ENCODE results near the gene TRIM29. TPM values are rescaled to one million over a fixed set of nuclear protein-coding genes. Genes with fewer than 3 reads are reported as not detected.
"Not testable (repeated sequence)": the region's sequence is repeated elsewhere in the genome, so short reads cannot be mapped to it uniquely, and the experiment has no call there.

Gene TRIM29
- polyA plus RNA-seq, 1 donor: 2.9 TPM

DNA sequence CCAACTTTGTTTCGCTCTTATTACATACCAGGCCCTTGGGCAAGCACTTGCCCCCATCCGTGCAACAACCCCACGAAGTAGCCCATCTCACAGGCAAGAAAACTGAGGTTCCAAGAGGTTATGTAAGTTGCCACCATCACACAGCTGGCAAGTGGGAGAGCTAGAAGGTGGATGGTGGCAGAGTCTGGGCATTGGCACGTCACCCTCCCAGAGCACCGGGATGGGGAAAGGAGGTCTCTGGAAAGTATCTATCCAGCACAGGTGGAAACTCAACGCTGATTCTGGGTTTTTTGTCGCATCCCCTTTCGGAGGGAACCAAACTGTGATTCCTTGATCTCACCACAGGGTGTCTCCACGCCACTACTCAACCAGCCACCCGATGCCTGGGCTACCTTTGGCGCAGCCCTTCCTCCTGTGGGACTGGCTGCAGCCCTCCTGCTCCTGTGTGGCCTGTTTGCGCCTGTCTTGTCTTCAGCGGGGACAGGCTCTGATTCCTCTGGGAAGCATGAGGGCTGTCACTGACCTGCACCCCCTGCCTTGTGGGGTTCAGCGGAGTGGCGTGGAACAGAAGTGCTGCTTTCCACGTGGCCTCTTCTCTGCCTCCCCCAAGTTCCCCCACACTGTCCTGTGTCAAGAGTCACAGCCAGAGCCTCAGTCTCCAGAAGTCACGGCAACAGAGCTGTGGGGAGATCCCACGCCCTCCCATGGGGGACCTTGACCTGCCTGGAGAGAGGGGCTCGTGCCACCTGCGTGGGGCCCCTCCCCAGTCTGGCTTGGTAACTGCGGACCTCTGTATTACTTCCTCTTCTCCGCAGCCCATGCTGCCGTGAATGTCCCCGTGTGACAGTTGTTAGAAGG, 34.4 kb upstream of the TRIM29 start:
- peak; percentile 70 for DNase-seq

DNA sequence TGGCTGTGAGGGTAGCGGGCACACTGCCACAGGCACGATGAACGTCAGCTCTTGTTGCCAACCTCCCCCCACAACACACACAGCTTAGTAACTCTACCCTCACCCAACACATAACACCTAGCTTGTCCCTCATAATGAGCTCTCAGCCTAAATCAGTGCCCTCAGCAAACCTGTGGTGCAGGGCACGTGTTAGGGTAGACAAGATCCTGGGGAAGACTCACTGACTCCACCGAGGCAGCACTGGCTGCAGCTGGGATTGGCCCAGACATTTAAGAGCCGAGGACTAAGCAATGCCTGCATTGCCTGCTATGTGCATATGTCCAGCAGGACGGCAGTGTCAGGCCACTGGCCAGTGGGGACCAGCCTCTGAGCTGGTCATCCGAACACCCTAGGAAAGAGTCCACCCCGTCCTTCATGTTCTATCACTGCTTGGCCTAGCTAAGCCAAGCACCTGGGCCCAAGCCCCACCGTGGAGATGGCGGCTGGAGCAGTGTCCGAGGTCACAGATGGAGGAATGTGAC, 32.9 kb upstream of the TRIM29 start:
- no peak for DNase-seq

DNA sequence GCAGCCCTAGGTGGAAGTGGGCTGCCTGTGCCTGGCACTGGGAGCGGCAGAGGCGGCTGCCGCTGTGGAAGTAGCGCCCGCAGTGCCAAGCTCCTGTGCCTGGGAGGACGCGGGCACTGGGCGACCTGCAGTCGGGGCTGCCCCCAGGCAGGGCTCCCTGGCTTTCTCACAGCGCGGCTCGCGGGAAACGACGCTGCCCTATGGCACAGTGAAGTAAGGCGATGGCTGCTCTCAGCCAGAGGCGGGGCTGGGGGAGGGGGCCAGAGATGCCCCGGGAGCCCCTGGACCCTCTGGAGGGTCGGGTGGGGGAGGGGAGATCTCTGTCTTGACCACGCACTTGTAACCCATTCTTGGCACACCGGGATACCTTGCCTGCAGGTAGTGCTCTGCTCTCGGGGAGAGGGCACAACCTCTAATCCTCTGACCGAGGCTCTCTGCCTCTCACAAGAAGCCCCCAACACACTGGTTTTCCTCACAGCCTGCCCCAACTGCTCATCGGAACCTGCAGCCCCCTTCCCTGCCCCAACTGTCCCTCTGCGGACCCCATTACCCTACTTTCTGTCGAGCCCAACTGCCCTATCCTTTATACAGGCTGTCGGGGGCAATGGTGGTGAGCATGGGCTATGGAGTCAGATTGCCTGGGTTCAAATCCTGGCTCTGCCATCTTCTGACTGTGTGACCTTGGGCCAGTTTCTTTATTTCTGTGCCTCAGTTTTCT, 32.2 kb upstream of the TRIM29 start:
- DNase-seq: no peak

DNA sequence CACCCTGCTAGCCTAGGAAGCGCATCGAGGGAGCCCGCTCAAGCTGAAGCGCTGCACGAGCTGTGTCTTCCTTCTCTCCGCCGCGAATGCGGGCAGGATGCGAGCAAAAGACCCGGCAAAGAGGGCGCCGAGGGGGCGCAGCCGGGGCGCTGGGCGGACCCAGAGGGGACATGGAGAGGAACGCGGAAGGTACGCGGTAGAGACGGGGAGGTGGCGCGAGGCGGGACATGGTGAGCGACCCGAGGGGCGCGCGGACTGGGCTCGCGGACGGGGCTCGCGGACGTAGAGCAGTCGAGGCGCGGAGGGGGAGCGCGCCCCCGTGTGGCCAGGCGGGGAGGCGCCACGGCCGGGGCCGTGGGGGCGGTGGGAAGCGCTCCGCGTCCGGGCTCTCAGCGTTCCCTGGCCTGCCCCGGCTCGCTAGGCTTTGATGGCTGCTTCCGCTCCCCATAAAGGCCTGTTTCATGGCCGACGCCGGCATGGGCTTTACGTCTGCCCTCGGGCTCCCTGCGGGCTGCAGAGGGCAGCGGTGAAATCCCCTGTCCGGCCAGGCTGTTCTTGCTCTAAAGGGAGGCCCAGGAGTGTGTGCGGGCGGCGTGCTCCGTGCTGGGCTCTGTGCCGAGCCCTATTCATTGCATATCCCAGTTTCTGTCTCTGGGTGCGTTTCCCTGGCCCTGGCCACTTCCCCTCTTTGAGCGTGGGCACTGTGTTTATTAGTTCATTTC, 31.2 kb upstream of the TRIM29 start:
- peak; percentile 87 for DNase-seq

DNA sequence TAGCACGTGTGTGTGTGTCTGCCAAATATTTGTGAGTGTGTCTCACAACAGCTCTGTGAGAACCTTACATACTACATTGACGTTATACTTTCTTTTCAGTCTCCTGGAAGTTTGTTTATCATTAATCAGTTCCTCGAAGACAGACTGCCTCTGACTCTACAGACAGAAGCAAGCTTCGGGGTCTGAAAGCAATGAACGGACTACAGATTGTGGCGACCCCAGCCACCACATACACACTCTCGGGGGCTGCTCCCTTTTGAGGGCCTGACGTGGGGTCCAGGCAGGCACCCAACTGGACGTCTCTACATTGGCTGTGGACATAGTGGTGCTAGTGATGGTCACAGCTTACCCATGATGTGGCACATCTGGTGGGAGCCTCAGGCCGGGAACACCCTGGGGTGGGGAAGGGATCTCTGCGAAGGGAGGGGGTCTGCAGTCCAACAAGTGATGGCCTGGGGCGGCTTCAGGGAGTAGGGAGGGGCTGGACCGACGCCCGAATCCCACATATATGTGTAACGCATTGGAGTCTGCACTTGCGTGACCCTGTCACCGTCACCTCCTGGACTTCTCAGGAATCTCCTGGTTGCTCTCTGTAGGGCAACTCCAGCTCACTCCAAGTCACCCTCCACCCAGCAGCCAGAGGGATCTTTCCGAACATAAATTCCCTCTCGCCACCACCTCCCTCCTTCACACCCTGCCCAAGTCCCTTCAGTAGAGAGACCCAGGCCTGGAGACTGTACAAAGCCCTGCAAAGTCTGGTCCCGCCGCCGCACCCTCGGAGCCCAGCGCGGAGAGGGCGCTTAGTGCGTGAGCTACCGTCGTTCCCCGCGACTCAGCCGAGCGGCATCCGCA, 30.4 kb upstream of the TRIM29 start:
- DNase-seq: no peak

DNA sequence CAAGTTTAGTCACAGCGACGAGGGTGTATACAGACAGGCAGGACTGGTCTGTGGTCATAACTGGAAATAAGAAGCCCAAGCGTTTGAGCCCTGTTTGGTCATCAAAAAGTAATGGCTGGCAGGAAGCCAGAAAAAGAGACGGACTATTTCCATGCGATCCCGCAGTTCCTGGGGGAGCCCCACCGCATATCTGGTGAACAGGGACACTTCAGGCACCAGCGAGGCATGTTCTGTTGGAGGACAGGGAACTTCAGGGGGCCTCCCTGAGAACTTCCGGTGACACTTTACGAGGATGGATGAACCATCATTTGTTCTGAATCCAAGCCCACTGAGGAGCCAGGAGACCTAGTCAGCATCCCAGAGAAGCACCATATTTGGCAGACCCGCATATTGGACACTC, 29.7 kb upstream of the TRIM29 start:
- DNase-seq: no peak

GRCh38 chr11:120160436-120160835, 22.5 kb upstream of the TRIM29 start:
- no peak for DNase-seq

GRCh38 chr11:120153221-120153620, 15.3 kb upstream of the TRIM29 start:
- no peak for DNase-seq

DNA sequence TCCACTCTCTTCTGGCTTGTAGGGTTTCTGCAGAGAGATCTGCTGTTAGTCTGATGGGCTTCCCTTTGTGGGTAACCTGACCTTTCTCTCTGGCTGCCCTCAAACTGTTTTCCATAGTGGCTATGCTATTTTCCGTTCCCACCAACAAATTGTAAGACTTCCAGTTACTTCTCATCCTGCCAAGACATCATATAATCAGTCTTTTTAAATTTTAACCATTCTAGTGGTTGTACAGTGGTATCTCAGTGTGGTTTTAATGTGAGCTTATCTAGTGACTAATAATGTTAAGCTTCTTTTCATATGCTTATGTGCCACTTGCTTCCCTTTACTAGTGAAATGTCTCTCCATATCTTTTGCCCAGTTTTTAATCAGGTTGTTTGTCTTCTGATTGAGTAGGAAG, 13.6 kb upstream of the TRIM29 start:
- DNase-seq: no peak

DNA sequence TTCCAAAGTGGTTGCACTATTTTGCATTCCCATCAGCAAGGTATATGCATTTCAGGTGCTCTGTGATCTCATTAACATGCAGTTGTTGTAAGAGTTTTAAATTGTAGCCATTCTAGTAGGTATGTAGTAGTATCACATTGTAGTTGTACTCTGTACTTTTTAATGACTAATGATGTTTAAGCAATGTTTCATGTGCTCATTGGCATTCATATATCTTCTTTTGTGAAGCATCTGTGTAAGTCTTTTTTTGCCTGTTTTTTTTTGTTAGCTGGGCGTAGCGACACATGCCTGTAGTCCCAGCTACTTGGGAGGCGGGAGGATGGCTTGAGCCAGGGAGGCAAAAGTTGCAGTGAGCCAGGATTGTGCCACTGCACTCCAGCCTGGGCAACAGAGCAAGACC, 11.3 kb upstream of the TRIM29 start:
- no peak for DNase-seq

DNA sequence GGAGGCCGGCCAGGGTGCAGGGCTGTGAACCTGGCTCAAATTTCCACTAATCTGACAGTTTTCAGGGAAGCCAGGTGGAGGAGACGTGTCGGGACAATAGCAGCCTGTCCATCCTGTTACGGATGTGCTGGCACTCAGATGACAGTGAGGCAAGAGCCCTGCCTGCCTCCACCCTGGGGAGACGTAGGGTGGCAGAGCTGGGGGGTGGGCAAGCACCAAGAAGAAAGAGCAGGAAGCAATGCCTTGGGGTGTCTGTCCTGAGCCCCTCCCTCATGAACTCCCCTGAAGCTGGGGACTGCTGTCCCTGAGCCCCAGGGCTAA, 10.0 kb upstream of the TRIM29 start:
- no peak for DNase-seq

GRCh38 chr11:120147094-120147949, 9.4 kb upstream of the TRIM29 start:
- no peak for DNase-seq

DNA sequence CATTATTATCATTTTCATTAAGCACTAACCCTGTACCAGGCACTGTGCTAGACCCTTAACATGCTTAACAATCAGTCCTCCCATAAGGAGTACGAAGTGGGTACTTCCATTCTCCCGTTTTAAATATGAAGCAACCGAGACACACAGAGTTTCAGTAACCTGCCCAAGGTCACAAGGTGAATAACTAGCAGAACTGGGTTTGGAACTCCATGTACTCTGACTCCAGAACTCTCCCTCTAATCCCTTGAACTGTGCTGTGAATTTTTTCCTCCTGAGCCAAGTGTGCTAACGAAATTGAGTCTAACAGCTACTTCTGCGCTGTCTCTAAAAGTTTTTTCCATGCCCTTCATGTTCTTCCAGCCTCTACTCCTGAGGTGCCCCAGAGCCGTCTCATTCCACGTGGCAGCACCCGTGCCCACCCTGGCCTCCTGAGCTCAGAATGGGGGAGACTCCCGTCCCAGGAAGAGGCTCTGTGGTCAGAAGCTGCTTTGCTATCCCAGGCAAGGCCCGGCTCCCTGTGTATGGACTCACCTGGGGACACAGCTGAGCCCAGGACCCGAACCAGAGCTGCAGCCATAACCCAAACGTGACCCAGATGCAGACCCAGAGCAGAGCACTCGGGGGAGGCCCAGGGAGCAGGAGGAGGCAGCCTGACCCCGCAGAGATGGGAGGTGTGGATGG, 8.6 kb upstream of the TRIM29 start:
- DNase-seq: no peak

DNA sequence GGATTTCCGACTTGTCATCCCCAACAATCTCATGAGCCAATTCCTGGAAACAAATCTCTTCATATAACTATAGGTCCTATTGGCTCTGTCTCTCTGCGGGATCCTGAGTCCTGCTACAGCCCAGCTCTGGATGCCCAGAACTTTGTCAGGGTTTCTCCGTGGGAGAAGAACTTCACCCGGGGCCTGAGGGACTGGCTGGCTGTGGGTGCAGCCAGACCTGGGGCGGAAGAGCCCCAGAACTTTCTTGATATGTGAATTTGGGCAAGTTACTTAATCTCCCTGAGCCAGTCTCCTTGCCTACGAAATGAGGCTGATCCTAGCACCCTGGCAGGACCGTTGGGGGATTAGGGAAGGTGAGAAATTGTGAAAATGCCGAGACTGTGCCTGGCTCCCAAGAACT, 6.6 kb upstream of the TRIM29 start:
- DNase-seq: no peak

DNA sequence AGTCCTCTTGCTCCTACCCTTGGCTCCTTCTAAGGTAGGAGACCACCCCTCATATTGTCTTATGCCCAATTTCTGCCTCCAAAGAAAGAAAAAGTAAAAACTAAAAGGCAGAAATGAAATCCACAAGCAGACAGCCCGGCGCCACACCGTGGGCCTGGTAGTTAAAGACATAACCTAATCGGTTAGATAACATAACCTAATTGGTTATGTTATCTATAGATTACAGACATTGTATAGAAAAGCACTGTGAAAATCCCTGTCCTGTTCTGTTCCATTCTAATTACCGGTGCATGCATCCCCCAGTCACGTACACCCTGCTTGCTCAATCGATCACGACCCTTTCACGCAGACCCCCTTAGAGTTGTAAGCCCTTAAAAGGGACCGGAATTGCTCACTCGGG, 5.6 kb upstream of the TRIM29 start:
- DNase-seq: not testable (repeated sequence)

- no peak for DNase-seq
Observed at GRCh38 chr11:120142441-120143100, 4.7 kb upstream of the TRIM29 start.

DNA sequence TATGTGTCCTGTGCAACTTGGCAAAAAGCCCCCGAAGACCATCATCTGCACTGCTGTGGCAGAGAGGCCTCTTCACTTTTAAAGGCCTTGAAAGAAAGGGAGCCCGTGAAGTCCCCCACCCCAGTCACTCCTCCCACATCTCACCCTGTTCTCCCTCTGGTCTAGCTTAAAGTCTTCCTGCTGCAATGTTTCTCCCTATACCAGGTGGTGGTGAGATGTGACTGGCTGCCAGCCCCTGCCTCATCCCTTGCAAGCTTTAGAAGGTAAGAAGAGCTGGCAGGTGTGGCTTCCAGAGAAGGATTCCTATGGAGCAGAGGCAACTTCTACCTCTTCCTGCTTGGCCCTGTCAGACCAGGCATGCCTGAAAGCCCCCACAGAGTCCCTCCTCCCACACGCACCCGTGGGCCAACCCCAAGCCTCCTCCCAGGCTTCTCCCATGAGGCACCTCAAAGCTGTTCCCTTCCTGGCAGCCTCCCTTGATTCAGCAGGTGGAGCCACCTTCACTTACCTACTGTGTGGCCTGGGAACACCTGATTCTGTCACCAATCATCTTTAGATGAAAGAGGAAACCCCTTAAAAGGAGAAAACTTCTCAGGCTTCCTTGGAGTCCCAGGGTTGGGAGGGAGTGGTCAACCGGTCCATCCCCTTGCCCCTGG, 4.0 kb upstream of the TRIM29 start:
- DNase-seq: no peak

DNA sequence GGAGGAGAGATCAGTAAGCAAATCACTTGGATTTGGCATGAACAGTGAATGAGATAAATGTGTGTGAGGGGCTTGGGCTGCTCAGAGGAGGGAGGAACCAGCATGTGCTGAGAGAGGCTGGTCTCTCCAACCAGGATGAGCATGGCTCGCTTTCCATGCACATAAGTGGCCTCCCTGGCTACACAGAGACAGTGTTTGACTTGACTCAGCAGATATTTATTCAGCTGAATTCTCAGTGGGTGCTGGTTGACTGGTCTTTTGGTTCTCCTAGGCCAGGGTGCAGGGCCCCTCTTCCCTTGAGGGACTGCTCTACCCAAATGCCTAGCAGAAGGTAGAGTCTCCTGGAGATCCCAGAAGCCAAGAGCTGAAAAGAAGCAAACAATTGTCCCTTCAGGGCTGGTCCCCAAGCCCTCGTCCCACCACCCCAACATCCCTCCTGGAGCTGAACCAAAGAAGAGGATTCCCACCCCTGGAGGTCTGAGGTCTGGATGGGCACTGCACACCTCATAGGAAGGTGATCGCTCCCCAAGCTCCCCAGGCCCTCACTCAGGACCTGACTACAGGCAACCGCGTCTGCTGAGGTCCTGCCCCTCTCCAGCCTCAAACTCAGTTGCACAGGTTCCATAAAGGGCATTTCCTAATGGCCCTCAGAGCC, 3.3 kb upstream of the TRIM29 start:
- DNase-seq: no peak

Measured in hindlimb muscle (tissue), 1 donor.